Left ventricle myocardium inferior (tissue), 1 donor: ENCODE results near the gene VWA1. TPM values are rescaled to one million over a fixed set of nuclear protein-coding genes. Genes with fewer than 3 reads are reported as not detected.

Experiments used
- DNase-seq: peaks from one replicate; pipeline ENCODE4 v3.0.0-alpha.2; 2020
- H3K27ac ChIP-seq: fragments of 200-600 bp; replicated peaks from 2 replicates; pipeline ENCODE4 v1.8.0; 2021
- H3K27me3 ChIP-seq: fragments of 200-600 bp; 2 replicates; pipeline ENCODE4 v1.8.0; 2021; ENCODE audit warnings: low read depth
- H3K36me3 ChIP-seq: fragments of 200-600 bp; 2 replicates; pipeline ENCODE4 v1.8.0; 2021
- H3K4me1 ChIP-seq: fragments of 200-600 bp; 2 replicates; pipeline ENCODE4 v1.8.0; 2021
- H3K4me3 ChIP-seq: fragments of 200-600 bp; 2 replicates; pipeline ENCODE4 v1.8.0; 2021; ENCODE audit warnings: mild to moderate bottlenecking, moderate library complexity
- H3K9me3 ChIP-seq: fragments of 200-600 bp; replicated peaks from 2 replicates; pipeline ENCODE4 v1.8.0; 2021
- intact Hi-C: fragments of 100-400 bp; cut with micrococcal nuclease; formaldehyde crosslinking; loops from one replicate; pipeline ENCODE4 v1.11.0; 2022
- total RNA-seq: library from RNA; stranded (reverse); fragmentation: NEBNext Ultra II Directional; extraction: Animal tissue kit (Norgen Biotek cat#: 25700); gene quantifications from one replicate; pipeline ENCODE4 v1.2.1, GENCODE V29; 2021
- TF ChIP-seq, protein P1 (sequence below): fragments of 200-600 bp; IDR thresholded peaks from 2 replicates; pipeline ENCODE4 v1.8.0; 2021; ENCODE audit warnings: antibody characterized with exemption, mild to moderate bottlenecking, borderline replicate concordance
- donor health status: DM: no; HTN: yes; CAD: no; lungs with severe emphysema.

Gene VWA1
- total RNA-seq, 1 donor from 2014 or later: 13.7 TPM

GRCh38 chr1:1421907-1422464 is 13.5 kb upstream of the VWA1 start:
- Histone ChIP-seq H3K4me1 (peaks cover 17% of the 10 kb centered on the region), H3K27ac (no peak overlapping the region)
- intact Hi-C loops: no loop called here

DNA sequence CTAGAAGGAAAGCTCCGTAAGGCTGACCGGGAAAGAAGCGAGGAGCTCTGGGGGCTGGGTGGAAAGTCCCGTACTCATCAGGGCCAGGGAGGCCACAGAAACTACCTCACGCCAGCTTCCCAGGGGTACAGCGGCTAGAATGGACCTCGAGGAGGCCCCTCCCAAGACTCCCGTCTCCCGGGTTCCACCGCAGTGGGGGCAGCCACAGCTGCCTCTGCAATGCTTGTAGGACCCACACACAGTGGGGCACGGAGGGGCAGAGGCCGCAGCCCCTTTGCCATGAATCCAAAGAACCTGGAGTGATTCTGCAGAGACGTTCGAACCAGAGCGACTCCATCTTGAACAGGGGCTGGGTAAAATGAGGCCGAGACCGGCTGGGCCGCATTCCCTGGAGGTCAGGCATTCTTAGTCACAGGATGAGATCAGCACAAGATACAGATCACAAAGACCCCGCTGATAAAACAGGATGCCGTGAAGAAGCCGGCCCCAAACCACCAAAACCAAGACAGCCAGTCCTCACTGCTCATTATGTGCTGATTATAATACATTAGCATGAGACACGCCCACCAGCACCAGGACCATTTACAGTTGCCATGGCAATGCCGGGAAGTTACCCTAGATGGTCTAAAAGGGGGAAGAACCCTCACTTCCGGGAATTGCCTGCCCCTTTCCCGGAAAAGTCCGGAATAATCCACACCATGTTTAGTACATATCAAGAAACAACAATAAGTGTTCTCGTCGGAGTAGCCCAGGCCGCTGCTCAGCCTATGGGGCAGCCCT is 12.8 kb upstream of the VWA1 start:
- H3K4me3 ChIP-seq: no peak overlapping the region
- H3K9me3 ChIP-seq: no peaks in the 10 kb centered on the region
- intact Hi-C loops: no loop called here
- no peak for DNase-seq
- H3K27ac ChIP-seq: no peak overlapping the region
- TF ChIP-seq, protein P1, sequence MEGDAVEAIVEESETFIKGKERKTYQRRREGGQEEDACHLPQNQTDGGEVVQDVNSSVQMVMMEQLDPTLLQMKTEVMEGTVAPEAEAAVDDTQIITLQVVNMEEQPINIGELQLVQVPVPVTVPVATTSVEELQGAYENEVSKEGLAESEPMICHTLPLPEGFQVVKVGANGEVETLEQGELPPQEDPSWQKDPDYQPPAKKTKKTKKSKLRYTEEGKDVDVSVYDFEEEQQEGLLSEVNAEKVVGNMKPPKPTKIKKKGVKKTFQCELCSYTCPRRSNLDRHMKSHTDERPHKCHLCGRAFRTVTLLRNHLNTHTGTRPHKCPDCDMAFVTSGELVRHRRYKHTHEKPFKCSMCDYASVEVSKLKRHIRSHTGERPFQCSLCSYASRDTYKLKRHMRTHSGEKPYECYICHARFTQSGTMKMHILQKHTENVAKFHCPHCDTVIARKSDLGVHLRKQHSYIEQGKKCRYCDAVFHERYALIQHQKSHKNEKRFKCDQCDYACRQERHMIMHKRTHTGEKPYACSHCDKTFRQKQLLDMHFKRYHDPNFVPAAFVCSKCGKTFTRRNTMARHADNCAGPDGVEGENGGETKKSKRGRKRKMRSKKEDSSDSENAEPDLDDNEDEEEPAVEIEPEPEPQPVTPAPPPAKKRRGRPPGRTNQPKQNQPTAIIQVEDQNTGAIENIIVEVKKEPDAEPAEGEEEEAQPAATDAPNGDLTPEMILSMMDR: no peak
- no peaks in the 10 kb centered on the region for H3K36me3 ChIP-seq
- peaks cover 17% of the 10 kb centered on the region for H3K27me3 ChIP-seq
- peaks cover 17% of the 10 kb centered on the region for H3K4me1 ChIP-seq

More at GRCh38 chr1:1421907-1422464, 13.5 kb upstream of the VWA1 start:
- no peak overlapping the region for H3K4me3 ChIP-seq
- H3K9me3 ChIP-seq: no peaks in the 10 kb centered on the region
- TF ChIP-seq, protein P1: no peak
- no peak for DNase-seq
- no peaks in the 10 kb centered on the region for H3K36me3 ChIP-seq
- peaks cover 16% of the 10 kb centered on the region for H3K27me3 ChIP-seq

DNA sequence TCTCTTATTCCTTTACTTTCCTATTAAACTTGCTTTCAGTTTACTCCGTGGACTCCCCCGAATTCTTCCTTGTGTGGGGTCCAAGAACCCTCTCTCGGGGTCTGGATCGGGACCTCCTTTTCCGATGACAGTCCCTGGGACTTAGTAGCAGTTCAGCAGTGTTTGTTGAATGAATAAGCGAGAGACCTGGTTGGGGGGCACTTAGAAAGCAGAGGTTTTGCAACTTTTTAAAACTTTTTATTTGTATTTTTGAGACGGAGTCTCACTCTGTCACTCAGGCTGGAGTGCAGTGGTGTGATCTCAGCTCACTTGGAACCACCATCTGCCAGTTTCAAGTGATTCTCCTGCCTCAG is 12.3 kb upstream of the VWA1 start:
- intact Hi-C loops: no loop called here
- H3K4me3 ChIP-seq: no peak overlapping the region
- H3K27ac ChIP-seq: no peak overlapping the region
- peaks cover 19% of the 10 kb centered on the region for H3K27me3 ChIP-seq
- no peak for DNase-seq
- no peaks in the 10 kb centered on the region for H3K9me3 ChIP-seq
- H3K4me1 ChIP-seq: peaks cover 19% of the 10 kb centered on the region
- TF ChIP-seq, protein P1: no peak
- H3K36me3 ChIP-seq: no peaks in the 10 kb centered on the region

DNA sequence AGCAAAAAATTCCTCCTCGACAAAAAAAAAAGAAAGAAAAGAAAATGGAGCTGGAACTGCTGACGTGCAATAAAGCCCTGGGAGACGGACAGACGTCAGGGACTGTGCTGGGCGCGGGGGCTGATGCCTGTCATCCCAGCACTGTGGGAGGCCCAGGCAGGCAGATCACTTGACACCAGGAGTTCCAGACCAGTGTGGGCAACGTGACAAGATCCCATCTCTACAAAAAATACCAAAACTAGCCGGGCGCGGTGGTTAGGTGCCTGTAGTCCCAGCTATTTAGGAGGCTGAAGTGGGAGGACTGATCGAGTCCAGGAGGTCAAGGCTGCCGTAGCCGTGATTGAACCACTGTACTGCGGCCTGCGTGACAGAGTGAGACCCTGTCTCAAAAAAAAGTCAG is 10.8 kb upstream of the VWA1 start:
- H3K36me3 ChIP-seq: no peaks in the 10 kb centered on the region
- H3K4me3 ChIP-seq: no peak overlapping the region
- peaks cover 29% of the 10 kb centered on the region for H3K4me1 ChIP-seq
- H3K9me3 ChIP-seq: no peaks in the 10 kb centered on the region
- TF ChIP-seq, protein P1: no peak
- H3K27ac ChIP-seq: no peak overlapping the region
- H3K27me3 ChIP-seq: peaks cover 24% of the 10 kb centered on the region
- no peak for DNase-seq
- intact Hi-C loops: no loop called here

GRCh38 chr1:1425426-1425752 is 10.1 kb upstream of the VWA1 start:
- no peaks in the 10 kb centered on the region for H3K36me3 ChIP-seq
- no peak for DNase-seq
- H3K9me3 ChIP-seq: no peaks in the 10 kb centered on the region
- H3K27ac ChIP-seq: no peak overlapping the region
- TF ChIP-seq, protein P1: no peak
- intact Hi-C loops: no loop called here
- peaks cover 33% of the 10 kb centered on the region for H3K4me1 ChIP-seq
- H3K4me3 ChIP-seq: no peak overlapping the region
- peaks cover 24% of the 10 kb centered on the region for H3K27me3 ChIP-seq
